Mucosa of descending colon (tissue), 3 donors: ENCODE data around the gene GALNTL6. TPM values are rescaled to one million over a fixed set of nuclear protein-coding genes. Genes with fewer than 3 reads are reported as not detected.

Experiments
- ATAC-seq: fragments of 200-7000 bp; cut with Tn5 transposase; one replicate; pipeline ENCODE4 v1.9.1; 2020; ENCODE audit warnings: mild to moderate bottlenecking, moderate library complexity
- DNase-seq, 3 donors: peaks; one replicate each; pipeline ENCODE4 v3.0.0-alpha.2; 2020
- H3K36me3 ChIP-seq: fragments of 200-600 bp; one replicate; pipeline ENCODE4 v1.8.0; 2021; ENCODE audit warnings: low read depth, mild to moderate bottlenecking
- H3K4me1 ChIP-seq: fragments of 200-600 bp; one replicate; pipeline ENCODE4 v1.8.0; 2021; ENCODE audit warnings: low read depth, mild to moderate bottlenecking
- H3K4me3 ChIP-seq: fragments of 200-600 bp; one replicate; pipeline ENCODE4 v1.8.0; 2021; ENCODE audit warnings: mild to moderate bottlenecking
- H3K9me3 ChIP-seq: fragments of 200-600 bp; one replicate; pipeline ENCODE4 v1.8.0; 2021; ENCODE audit warnings: mild to moderate bottlenecking
- intact Hi-C, 2 donors: fragments of 100-400 bp; cut with DNase I in 1 of 2; cut with micrococcal nuclease in 1 of 2; formaldehyde crosslinking; loops; one replicate each; pipeline versions ENCODE4 v1.11.0 to v1.11.1; 2022; cut with DNase I, micrococcal nuclease
- total RNA-seq, 3 donors: library from RNA; stranded (reverse); fragmentation: NEBNext Ultra II Directional in 2 of 3; extraction: Animal tissue kit (Norgen Biotek cat#: 25700) in 2 of 3; gene quantifications; one replicate each; pipeline versions ENCODE4 v1.2.1 to v1.2.4, GENCODE V29; 2021 to 2023
- TF ChIP-seq, protein P1 (sequence below): fragments of 200-600 bp; IDR thresholded peaks from one replicate; pipeline ENCODE4 v1.8.0; 2022; ENCODE audit warnings: antibody characterized with exemption, mild to moderate bottlenecking
- donor health status: DM: no; HTN: no; CAD: no; lungs with moderate emphysema.
- donor health status: DM: no; HTN: no; CAD: no.
- donor health status: DM: no; HTN: yes; CAD: no.

GALNTL6 gene
- total RNA-seq, 3 donors from 2014 or later: 0.12 to 0.27 (median 0.19) TPM

DNA sequence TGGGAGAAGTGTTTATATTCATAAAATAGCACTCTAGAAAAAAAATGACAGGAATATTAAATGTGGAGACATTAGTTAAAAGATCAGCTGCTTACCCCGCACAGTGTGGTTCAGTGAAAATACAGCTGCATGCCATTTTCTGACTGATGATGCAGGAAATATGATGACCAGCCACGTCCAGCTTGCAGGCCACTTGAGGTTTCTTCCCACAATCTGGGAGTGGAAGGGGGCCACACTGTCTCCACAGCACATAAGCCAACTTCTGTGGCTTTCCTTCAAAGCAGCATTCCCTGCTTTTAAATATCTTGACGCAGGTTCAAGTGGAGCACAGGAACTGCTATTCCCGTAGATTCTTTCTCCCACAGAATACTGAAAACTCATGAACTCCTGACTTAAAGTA lies 1182.0 kb downstream of the GALNTL6 start:
- no peak for DNase-seq
- H3K4me3 ChIP-seq: no peak overlapping the region
- intact Hi-C loops: no loop called here
- no peaks in the 10 kb centered on the region for H3K9me3 ChIP-seq
- peaks cover 13% of the 10 kb centered on the region for H3K4me1 ChIP-seq
- TF ChIP-seq, protein P1, sequence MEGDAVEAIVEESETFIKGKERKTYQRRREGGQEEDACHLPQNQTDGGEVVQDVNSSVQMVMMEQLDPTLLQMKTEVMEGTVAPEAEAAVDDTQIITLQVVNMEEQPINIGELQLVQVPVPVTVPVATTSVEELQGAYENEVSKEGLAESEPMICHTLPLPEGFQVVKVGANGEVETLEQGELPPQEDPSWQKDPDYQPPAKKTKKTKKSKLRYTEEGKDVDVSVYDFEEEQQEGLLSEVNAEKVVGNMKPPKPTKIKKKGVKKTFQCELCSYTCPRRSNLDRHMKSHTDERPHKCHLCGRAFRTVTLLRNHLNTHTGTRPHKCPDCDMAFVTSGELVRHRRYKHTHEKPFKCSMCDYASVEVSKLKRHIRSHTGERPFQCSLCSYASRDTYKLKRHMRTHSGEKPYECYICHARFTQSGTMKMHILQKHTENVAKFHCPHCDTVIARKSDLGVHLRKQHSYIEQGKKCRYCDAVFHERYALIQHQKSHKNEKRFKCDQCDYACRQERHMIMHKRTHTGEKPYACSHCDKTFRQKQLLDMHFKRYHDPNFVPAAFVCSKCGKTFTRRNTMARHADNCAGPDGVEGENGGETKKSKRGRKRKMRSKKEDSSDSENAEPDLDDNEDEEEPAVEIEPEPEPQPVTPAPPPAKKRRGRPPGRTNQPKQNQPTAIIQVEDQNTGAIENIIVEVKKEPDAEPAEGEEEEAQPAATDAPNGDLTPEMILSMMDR: no peak
- no peaks in the 10 kb centered on the region for H3K36me3 ChIP-seq
- no peak for ATAC-seq

DNA sequence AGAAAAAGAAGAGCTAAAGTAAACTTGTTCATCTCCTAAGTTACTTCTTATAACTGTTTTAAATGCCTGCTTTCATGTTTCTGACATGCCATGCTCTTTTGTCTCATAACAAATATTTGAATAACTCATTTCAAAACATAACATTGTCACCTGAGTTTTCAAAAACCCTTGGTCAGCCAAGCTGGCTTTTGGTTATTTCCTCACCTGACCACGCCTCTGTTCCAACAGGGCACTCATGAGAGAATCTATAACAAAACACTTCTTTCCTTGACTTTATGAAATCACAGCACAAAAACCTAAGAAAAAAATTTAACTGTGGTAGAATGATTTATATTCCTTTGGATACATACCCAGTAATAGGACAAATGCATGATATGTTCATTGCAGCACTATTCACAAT lies 1182.5 kb downstream of the GALNTL6 start:
- TF ChIP-seq, protein P1: no peak
- DNase-seq (no peak), ATAC-seq (no peak)
- Histone ChIP-seq H3K4me1 (peaks cover 13% of the 10 kb centered on the region), H3K36me3 (no peaks in the 10 kb centered on the region), H3K9me3 (no peaks in the 10 kb centered on the region), H3K4me3 (no peak overlapping the region)
- intact Hi-C loops: no loop called here

DNA sequence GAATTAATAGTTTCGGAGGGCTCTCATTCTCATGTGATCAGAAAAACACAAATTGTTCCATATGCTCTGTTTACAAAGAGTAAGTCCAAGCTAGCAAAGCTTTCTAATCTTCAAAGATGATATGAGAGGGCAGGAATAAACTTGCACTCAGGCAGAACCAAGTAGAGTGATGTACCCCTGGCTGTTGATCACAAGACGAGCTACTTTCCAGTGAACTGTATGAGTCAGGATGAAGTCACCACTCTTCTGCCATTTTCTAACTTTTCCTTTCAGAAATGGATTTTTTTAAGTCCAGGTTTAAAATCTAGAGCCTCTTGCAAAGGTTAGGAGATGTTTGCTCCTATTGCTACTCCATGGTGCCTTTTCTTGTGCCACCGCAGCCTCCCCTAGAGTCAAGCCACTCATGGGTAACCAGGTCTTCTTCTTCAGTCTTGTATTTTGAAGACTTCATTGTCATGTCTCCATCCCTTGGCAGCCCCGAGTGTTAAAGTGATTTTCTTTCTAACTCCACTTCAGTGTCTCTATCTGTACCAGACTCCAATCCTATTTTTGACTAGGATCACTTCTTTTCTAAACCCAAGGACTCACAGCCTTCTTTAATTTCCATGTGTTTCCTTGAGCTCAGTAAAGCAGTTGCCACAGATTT lies 1183.5 kb downstream of the GALNTL6 start:
- intact Hi-C loops: no loop called here
- ATAC-seq: no peak
- Histone ChIP-seq H3K4me3 (no peak overlapping the region), H3K36me3 (no peaks in the 10 kb centered on the region), H3K4me1 (peaks cover 13% of the 10 kb centered on the region), H3K9me3 (no peaks in the 10 kb centered on the region)
- TF ChIP-seq, protein P1: no peak
- no peak for DNase-seq

DNA sequence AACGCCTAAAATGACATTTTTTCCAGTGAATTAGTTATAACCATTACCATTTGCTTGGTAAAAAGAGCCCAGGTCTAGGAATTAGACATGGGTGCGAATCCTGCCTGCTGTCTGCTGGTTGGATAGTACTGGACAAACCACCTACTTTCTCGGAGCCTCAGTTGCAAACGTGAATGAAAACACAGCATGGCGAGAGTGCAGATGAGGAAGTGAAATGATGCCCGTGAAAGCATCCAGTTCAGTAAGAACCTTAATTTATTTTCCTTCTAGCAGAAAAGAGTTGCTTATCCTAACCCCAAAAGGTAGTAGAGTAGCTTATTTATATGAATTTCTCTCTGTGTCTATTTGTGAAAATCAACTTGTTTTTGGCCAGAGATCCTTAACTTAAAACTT lies 1184.0 kb downstream of the GALNTL6 start:
- ATAC-seq: no peak
- Histone ChIP-seq H3K4me1 (peaks cover 13% of the 10 kb centered on the region), H3K9me3 (no peaks in the 10 kb centered on the region), H3K4me3 (no peak overlapping the region), H3K36me3 (no peaks in the 10 kb centered on the region)
- intact Hi-C loops: no loop called here
- TF ChIP-seq, protein P1: no peak
- no peak for DNase-seq

DNA sequence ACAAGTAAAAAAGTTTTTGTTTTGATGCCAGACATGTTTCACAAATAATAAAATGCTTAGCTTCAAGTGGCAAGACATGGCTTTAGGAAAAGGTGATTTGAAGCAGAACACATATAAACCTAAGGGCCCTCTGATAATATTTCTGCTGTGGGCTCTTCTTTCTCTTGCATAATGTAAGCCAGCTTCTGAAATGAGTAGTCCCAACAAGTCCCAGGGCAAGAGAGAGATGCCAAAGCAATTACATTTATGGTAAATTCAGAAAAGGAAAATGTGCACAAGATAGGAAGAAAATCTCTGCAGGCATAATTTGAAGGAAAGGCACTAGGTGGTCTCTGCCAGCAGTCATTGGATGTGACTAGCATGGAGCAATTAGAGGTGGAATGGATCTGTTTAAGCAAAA lies 1184.7 kb downstream of the GALNTL6 start:
- no peak overlapping the region for H3K4me3 ChIP-seq

More for the DNA sequence above, 1184.7 kb downstream of the GALNTL6 start:
- intact Hi-C loops: no loop called here
- DNase-seq (no peak), ATAC-seq (no peak)
- no peaks in the 10 kb centered on the region for H3K36me3 ChIP-seq
- H3K4me1 ChIP-seq: peaks cover 13% of the 10 kb centered on the region
- H3K9me3 ChIP-seq: no peaks in the 10 kb centered on the region
- TF ChIP-seq, protein P1: no peak
